ENCODE measurements around the gene DEFB114. TPM values are rescaled to one million over a fixed set of nuclear protein-coding genes. Genes with fewer than 3 reads are reported as not detected.

The DEFB114 gene
- total RNA-seq, 6 donors from 2014 or later: not detected

DNA sequence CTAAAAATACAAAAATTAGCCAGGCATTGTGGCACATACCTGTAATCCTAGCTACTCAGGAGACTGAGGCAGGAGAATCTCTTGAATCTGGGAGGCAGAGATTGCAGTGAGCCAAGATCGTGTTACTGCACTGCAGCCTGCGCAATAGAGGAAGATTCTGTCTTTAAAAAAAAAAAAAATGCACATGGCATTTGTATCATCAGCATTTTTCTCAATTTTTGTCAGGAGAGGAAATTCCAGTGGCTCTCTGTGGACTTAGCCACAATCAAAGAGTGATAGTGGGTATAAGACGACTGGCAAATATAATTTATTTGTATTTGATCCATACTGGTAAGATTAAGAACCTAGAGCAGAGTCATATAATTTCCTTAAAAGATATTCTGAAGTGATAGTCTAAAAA, 28.6 kb downstream of the DEFB114 start:
- DNase-seq: no peak
- TF ChIP-seq, protein P1, sequence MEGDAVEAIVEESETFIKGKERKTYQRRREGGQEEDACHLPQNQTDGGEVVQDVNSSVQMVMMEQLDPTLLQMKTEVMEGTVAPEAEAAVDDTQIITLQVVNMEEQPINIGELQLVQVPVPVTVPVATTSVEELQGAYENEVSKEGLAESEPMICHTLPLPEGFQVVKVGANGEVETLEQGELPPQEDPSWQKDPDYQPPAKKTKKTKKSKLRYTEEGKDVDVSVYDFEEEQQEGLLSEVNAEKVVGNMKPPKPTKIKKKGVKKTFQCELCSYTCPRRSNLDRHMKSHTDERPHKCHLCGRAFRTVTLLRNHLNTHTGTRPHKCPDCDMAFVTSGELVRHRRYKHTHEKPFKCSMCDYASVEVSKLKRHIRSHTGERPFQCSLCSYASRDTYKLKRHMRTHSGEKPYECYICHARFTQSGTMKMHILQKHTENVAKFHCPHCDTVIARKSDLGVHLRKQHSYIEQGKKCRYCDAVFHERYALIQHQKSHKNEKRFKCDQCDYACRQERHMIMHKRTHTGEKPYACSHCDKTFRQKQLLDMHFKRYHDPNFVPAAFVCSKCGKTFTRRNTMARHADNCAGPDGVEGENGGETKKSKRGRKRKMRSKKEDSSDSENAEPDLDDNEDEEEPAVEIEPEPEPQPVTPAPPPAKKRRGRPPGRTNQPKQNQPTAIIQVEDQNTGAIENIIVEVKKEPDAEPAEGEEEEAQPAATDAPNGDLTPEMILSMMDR (IDR thresholded peaks at IDR 0.05): no peak
- no peak for TF ChIP-seq POLR2A (IDR thresholded peaks at IDR 0.05)
- no peak for TF ChIP-seq POLR2AphosphoS5 (IDR thresholded peaks at IDR 0.05)
- no peak for TF ChIP-seq EP300 (IDR thresholded peaks at IDR 0.05)
- Histone ChIP-seq H3K27me3 (no peaks in the 10 kb centered on the region), H3K4me1 (no peaks in the 10 kb centered on the region), H3K27ac (no peak overlapping the region), H3K36me3 (no peaks in the 10 kb centered on the region), H3K4me3 (no peak overlapping the region), H3K9me3 (no peaks in the 10 kb centered on the region)
- 81 to 90% methylated on average over 3 of the region's 3 CpGs for WGBS, 2 donors
- ATAC-seq (ENCODE audit: low FRiP score in 2 of 2): no peak

DNA sequence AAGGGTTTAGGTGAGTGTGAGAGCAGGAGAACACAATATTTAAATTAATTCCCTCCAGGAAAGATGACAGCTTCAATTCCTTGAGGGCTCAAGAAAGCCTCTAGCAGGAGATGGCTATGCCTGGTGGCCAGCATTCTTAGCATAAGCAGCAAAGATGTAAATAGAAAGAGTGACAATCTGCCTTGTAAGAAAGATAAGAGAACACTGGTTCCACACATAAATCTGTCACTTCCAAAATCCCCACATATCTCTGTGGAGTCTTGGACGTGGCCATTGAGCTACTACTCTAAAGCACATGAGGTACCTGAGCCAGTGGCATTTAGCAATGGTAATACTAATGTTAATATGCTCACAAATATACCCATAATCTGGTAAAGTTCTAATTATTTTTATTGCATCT, 29.2 kb downstream of the DEFB114 start:
- H3K36me3 ChIP-seq: no peaks in the 10 kb centered on the region
- no peaks in the 10 kb centered on the region for H3K27me3 ChIP-seq
- WGBS, 2 donors: 52 to 61% methylated on average over 1 of the region's 1 CpG
- TF ChIP-seq POLR2A (IDR thresholded peaks at IDR 0.05): no peak
- no peak for TF ChIP-seq POLR2AphosphoS5 (IDR thresholded peaks at IDR 0.05)
- TF ChIP-seq, protein P1 (IDR thresholded peaks at IDR 0.05): no peak
- no peak for TF ChIP-seq EP300 (IDR thresholded peaks at IDR 0.05)
- no peak for ATAC-seq (ENCODE audit: low FRiP score in 2 of 2)
- no peaks in the 10 kb centered on the region for H3K9me3 ChIP-seq
- DNase-seq: no peak
- no peak overlapping the region for H3K4me3 ChIP-seq
- no peaks in the 10 kb centered on the region for H3K4me1 ChIP-seq
- no peak overlapping the region for H3K27ac ChIP-seq

DNA sequence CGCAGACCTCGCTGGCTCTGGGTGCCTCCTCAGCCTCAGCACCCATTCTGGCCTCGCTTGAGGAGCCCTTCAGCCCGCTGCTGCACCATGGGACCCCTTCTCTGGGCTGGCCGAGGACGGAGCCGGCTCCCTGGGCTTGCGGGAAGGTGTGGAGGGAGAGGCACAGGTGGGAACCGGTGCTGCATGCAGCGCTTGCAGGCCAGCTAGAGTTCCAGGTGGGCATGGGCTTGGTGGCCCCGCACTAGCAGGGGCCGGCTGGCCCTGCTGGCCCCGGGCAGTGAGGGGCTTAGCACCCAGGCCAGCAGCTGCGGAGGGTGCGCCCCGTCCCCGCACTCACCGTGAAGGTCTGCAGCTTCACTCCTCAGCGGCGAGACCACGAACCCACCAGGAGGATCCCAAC, 30.4 kb downstream of the DEFB114 start:
- TF ChIP-seq EP300 (IDR thresholded peaks at IDR 0.05) (no peak), POLR2A (IDR thresholded peaks at IDR 0.05) (no peak), POLR2AphosphoS5 (IDR thresholded peaks at IDR 0.05) (no peak)
- TF ChIP-seq, protein P1 (IDR thresholded peaks at IDR 0.05): no peak
- Histone ChIP-seq H3K4me1 (no peaks in the 10 kb centered on the region), H3K36me3 (no peaks in the 10 kb centered on the region), H3K27ac (no peak overlapping the region), H3K9me3 (no peaks in the 10 kb centered on the region), H3K27me3 (no peaks in the 10 kb centered on the region), H3K4me3 (no peak overlapping the region)
- ATAC-seq (ENCODE audit: low FRiP score in 2 of 2): no peak
- DNase-seq: peak in 1 of 2 donors; percentile 73
- WGBS, 2 donors: 93% methylated on average over 8 to 21 of the region's 21 CpGs

GRCh38 chr6:49929340-49929739, 34.6 kb downstream of the DEFB114 start:
- TF ChIP-seq EP300 (IDR thresholded peaks at IDR 0.05) (no peak), POLR2A (IDR thresholded peaks at IDR 0.05) (no peak), POLR2AphosphoS5 (IDR thresholded peaks at IDR 0.05) (no peak)
- TF ChIP-seq, protein P1 (IDR thresholded peaks at IDR 0.05): no peak
- no peak for DNase-seq
- no peak for ATAC-seq (ENCODE audit: low FRiP score in 2 of 2)
- H3K27ac ChIP-seq: no peak overlapping the region
- no peaks in the 10 kb centered on the region for H3K27me3 ChIP-seq
- H3K36me3 ChIP-seq: no peaks in the 10 kb centered on the region
- H3K4me3 ChIP-seq: no peak overlapping the region
- H3K4me1 ChIP-seq: no peaks in the 10 kb centered on the region
- no peaks in the 10 kb centered on the region for H3K9me3 ChIP-seq

DNA sequence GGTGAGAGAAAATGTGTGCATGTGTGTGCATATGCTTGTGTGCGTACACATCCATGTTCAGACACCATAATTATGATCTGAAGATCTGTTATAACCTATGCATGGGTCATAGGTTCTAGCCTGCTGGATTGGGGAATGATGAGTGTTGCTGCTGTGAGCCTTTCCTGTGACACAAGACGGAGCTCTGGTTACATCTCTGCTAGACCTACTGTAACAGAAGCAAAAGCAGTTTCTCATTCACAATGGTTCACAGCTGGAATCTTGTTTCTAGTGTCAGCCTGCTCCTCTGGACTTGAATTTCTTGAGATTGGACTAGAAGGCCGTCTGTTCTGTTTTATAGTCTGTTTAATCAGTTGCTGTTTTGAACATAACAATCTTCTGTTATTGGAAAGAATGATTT, 40.1 kb downstream of the DEFB114 start:
- DNase-seq: no peak
- H3K4me1 ChIP-seq: no peaks in the 10 kb centered on the region
- TF ChIP-seq EP300 (IDR thresholded peaks at IDR 0.05) (no peak), POLR2A (IDR thresholded peaks at IDR 0.05) (no peak), POLR2AphosphoS5 (IDR thresholded peaks at IDR 0.05) (no peak)
- TF ChIP-seq, protein P1 (IDR thresholded peaks at IDR 0.05): no peak
- no peaks in the 10 kb centered on the region for H3K9me3 ChIP-seq
- no peaks in the 10 kb centered on the region for H3K36me3 ChIP-seq
- no peak overlapping the region for H3K27ac ChIP-seq
- H3K27me3 ChIP-seq: no peaks in the 10 kb centered on the region
- no peak overlapping the region for H3K4me3 ChIP-seq
- ATAC-seq (ENCODE audit: low FRiP score in 2 of 2): no peak
- WGBS, 2 donors: 51 to 63% methylated on average over 3 of the region's 3 CpGs

All from upper lobe of left lung (tissue), 6 donors.